ENCODE measurements around the gene SUPT4H1. TPM values are rescaled to one million over a fixed set of nuclear protein-coding genes. Genes with fewer than 3 reads are reported as not detected.

Gene SUPT4H1
- total and polyA plus RNA-seq, 9 of the 15 experiments (the other 6 are each of a cell fraction or from before 2014, with no cell fraction given), result 62.1 to 320 (median 117) TPM

GRCh38 chr17:58351831-58352595 is at the start of gene SUPT4H1 (continued):
- 0 out of 2 replicates have a peak, but pooled peaks have one; percentile 23 for TF ChIP-seq FOXP1 (CRISPR knock-in tag; IDR thresholded peaks at IDR 0.05)
- no peak for TF ChIP-seq HMG20B (CRISPR knock-in tag; IDR thresholded peaks at IDR 0.05)
- no peak; the same call in 1 of the 2 replicates for TF ChIP-seq TCF3 (CRISPR knock-in tag; IDR thresholded peaks at IDR 0.05)
- TF ChIP-seq, protein P1, sequence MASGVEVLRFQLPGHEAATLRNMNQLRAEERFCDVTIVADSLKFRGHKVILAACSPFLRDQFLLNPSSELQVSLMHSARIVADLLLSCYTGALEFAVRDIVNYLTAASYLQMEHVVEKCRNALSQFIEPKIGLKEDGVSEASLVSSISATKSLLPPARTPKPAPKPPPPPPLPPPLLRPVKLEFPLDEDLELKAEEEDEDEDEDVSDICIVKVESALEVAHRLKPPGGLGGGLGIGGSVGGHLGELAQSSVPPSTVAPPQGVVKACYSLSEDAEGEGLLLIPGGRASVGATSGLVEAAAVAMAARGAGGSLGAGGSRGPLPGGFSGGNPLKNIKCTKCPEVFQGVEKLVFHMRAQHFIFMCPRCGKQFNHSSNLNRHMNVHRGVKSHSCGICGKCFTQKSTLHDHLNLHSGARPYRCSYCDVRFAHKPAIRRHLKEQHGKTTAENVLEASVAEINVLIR (CRISPR knock-in tag; IDR thresholded peaks at IDR 0.05), result no peak
- TF ChIP-seq, protein P2, sequence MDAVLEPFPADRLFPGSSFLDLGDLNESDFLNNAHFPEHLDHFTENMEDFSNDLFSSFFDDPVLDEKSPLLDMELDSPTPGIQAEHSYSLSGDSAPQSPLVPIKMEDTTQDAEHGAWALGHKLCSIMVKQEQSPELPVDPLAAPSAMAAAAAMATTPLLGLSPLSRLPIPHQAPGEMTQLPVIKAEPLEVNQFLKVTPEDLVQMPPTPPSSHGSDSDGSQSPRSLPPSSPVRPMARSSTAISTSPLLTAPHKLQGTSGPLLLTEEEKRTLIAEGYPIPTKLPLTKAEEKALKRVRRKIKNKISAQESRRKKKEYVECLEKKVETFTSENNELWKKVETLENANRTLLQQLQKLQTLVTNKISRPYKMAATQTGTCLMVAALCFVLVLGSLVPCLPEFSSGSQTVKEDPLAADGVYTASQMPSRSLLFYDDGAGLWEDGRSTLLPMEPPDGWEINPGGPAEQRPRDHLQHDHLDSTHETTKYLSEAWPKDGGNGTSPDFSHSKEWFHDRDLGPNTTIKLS (IDR thresholded peaks at IDR 0.05; ENCODE audit: borderline replicate concordance, low read depth), result peak; percentile 70; the same call in 1 of the 2 replicates
- TF ChIP-seq HDAC2 (IDR thresholded peaks at IDR 0.05), result peak; percentile 27
- TF ChIP-seq RHOXF2B (CRISPR knock-in tag; conservative IDR thresholded peaks at IDR 0.05), result no peak
- TF ChIP-seq HEY1 (CRISPR knock-in tag; IDR thresholded peaks at IDR 0.05; ENCODE audit: borderline replicate concordance), result no peak
- peak; percentile 83; the same call in 1 of the 2 replicates for TF ChIP-seq PHF8 (IDR thresholded peaks at IDR 0.05; ENCODE audit: borderline replicate concordance, low read length)
- TF ChIP-seq KLF1 (tag; IDR thresholded peaks at IDR 0.05), result peak; percentile 71; the same call in 1 of the 2 replicates
- TF ChIP-seq GABPB1 (CRISPR knock-in tag; IDR thresholded peaks at IDR 0.05), result peak; percentile 94
- peak; percentile 98 for TF ChIP-seq ATF7 (IDR thresholded peaks at IDR 0.05)
- peak; percentile 64; the same call in 1 of the 2 replicates for TF ChIP-seq EP300 (IDR thresholded peaks at IDR 0.05; ENCODE audit: low read length)
- peak; percentile 98 for TF ChIP-seq CCNT2 (IDR thresholded peaks at IDR 0.05; ENCODE audit: borderline replicate concordance, extremely low read depth, insufficient read length, low read depth, low read length)
- TF ChIP-seq ATF4 (CRISPR knock-in tag; IDR thresholded peaks at IDR 0.05), result no peak
- TF ChIP-seq ZNF408 (CRISPR knock-in tag; IDR thresholded peaks at IDR 0.05; ENCODE audit: low read depth), result no peak
- peak; percentile 93 for TF ChIP-seq MBD2 (IDR thresholded peaks at IDR 0.05; ENCODE audit: borderline replicate concordance, low read depth)
- TF ChIP-seq NR1H2 (CRISPR knock-in tag; IDR thresholded peaks at IDR 0.05), result no peak
- TF ChIP-seq ZNF140 (CRISPR knock-in tag; IDR thresholded peaks at IDR 0.05), result no peak
- TF ChIP-seq ZNF766 (CRISPR knock-in tag; conservative IDR thresholded peaks at IDR 0.05), result peak; percentile 81
- peak; percentile 68; the same call in 1 of the 2 replicates for TF ChIP-seq GATAD2B (IDR thresholded peaks at IDR 0.05; ENCODE audit: borderline replicate concordance)
- TF ChIP-seq ZNF76 (CRISPR knock-in tag; IDR thresholded peaks at IDR 0.05; ENCODE audit: borderline replicate concordance), result no peak
- no peak for TF ChIP-seq NFIX (CRISPR knock-in tag; IDR thresholded peaks at IDR 0.05; ENCODE audit: low read depth)
